GM12801 (cell line): ENCODE data around the gene KLHDC9.

Experiments used
- TF ChIP-seq, protein P1 (sequence below): IDR thresholded peaks from one replicate; pipeline ENCODE4 v1.5.1; 2011; ENCODE audit warnings: control low read depth; ENCODE audit not compliant: insufficient read length; ENCODE audit errors: extremely low read depth

The KLHDC9 gene

GRCh38 chr1:161111117-161111516, 13.0 kb downstream of the KLHDC9 start:
- TF ChIP-seq, protein P1, sequence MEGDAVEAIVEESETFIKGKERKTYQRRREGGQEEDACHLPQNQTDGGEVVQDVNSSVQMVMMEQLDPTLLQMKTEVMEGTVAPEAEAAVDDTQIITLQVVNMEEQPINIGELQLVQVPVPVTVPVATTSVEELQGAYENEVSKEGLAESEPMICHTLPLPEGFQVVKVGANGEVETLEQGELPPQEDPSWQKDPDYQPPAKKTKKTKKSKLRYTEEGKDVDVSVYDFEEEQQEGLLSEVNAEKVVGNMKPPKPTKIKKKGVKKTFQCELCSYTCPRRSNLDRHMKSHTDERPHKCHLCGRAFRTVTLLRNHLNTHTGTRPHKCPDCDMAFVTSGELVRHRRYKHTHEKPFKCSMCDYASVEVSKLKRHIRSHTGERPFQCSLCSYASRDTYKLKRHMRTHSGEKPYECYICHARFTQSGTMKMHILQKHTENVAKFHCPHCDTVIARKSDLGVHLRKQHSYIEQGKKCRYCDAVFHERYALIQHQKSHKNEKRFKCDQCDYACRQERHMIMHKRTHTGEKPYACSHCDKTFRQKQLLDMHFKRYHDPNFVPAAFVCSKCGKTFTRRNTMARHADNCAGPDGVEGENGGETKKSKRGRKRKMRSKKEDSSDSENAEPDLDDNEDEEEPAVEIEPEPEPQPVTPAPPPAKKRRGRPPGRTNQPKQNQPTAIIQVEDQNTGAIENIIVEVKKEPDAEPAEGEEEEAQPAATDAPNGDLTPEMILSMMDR, result no peak

GRCh38 chr1:161111527-161111926, 13.4 kb downstream of the KLHDC9 start:
- TF ChIP-seq, protein P1, result no peak

DNA sequence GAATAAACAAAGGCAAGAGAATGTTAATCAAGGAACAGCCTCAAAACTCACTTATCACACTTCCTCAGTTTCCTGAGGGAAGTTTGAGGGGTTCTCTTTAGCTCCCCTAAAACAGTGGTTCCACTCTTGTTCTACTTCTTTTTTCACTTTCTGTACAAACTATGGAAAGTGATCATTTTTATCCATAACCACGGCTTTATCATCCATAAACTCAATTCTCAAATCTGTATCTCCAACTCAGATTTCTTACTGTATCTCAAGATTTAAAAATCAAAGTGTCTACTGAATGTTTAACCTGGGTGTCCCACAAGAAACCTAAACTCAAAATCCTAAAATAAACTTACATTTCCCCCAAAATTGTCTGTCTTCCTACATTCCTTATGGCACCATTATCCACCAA, 15.8 kb downstream of the KLHDC9 start:
- TF ChIP-seq, protein P1, result no peak

- TF ChIP-seq, protein P1, result no peak
These were observed 16.4 kb downstream of the KLHDC9 start for GRCh38 chr1:161114556-161114955.

DNA sequence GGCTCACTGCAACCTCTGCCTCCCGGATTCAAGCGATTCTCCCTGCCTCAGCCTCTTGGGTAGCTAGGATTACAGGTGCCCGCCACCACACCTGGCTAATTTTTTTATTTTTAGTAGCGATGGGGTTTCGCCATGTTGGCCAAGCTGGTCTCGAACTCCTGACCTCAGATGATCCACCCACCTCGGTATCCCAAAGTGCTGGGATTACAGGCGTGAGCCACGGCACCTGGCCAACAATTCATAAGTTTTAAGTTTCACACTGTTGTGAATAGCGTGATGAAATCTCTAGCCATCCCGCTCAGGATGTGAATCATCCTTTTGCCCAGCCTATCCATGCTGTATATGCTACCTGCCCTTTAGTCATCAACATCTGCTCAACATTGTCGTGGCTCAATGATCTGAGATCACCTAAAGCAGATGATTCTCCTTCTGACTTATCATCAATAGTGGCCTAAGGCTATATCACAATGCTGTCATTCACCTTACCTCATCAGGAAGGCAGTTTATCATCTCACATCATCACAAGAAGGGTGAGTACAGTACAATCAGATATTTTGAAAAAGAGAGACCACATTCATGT, 17.1 kb downstream of the KLHDC9 start:
- TF ChIP-seq, protein P1, result no peak

DNA sequence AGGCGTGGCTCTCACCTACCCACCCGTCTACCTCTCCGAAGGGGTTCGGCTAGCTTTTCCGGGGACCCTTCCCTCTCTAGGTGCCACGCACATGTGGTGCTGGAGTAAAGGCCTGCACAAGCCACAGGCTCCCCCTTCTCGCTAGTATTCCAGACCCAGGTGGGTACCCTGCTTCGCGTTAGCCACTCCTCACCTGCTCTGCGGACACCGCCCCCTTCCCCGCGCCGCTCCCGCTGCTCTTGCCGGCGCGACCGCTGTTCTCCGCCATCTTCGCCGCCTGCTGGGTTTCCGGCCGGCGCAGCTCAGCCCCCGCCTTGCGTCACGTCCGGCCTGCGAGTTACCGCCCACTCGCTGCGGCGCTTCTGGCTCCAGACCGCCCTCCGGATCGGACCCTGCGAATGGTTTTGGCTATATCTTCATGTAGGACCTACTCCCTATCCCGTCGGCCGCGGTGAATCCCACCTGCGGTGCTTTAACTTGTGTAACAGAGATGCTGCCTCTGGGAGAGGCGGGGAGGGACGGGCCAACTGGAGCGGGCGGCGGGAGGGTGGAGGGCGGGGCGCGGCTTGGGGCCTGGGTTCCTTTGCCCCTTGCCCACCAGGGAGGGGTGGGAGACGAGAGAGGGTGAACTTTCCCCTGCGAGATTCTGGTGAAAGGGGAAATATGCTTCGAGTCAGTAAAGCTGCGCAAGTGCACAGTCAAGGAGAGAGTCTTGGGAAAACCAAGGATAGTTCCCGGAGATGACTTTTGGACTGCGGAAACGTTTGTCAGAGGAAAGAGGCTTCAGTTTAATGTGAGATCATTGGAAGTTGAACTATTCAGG, 19.8 kb downstream of the KLHDC9 start, which contains the start of the genes NIT1 and PFDN2:
Gene NIT1 (plus strand): TSS at position 347 of the 823 bp plus-strand sequence. CDS start 72 bp downstream, at position 419.
Gene PFDN2 (minus strand): TSS at position 279 of the 823 bp plus-strand sequence. CDS start 11 bp downstream, at position 268.
- TF ChIP-seq, protein P1, result no peak

GRCh38 chr1:161119092-161119903, 21.1 kb downstream of the KLHDC9 start:
- TF ChIP-seq, protein P1, result no peak
